GM21360 (cell line): ENCODE measurements around the gene PTPRJ.

Experiments
- ATAC-seq: cut with Tn5 transposase; IDR thresholded peaks from one replicate; pipeline ENCODE4 v1.9.1; 2021; ENCODE audit warnings: mild to moderate bottlenecking, moderate library complexity; ENCODE audit not compliant: unreplicated experiment

Gene PTPRJ

GRCh38 chr11:48056325-48057183, 76.2 kb downstream of the PTPRJ start:
- ATAC-seq = no peak

DNA sequence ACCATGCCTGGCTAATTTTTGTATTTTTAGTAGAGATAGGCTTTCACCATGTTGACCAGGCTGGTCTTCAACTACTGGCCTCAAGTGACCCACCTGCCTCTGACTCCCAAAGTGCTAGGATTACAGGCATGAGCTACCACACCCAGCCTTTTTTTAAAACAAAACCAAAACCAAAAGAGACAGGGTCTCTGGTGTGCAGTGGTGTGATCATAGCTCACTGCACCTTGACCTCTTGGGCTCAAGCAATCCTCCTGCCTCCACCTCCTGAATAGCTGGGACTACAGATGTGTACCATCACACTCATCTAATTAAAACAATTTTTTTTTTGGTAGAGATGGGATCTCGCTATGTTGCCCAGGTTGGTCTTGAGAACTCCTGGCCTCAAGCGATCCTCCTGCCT, 77.7 kb downstream of the PTPRJ start:
- no peak for ATAC-seq

GRCh38 chr11:48058788-48059187, 78.4 kb downstream of the PTPRJ start:
- ATAC-seq = no peak

GRCh38 chr11:48062649-48063048, 82.3 kb downstream of the PTPRJ start:
- ATAC-seq = no peak

- no peak for ATAC-seq
Measured at GRCh38 chr11:48063424-48063978, 83.1 kb downstream of the PTPRJ start.

DNA sequence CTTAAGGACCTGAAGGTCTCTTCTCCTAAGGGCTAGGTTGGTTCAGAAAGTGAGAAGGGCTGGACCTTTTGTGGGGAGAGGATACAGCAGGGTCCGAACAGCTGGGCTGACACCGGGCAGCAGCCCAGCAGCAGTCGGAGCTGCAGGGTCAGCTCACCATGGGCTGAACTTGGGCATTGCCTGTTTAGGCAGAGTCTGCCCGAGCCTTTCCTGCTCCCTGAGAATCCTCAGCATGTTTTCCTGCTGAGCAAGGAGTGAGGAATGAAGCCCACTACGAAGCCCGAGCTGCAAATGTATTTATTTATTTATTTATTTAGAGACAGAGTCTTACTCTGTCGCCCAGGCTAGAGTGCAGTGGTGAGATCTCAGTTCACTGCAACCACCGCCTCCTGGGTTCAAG, 83.9 kb downstream of the PTPRJ start:
- no peak for ATAC-seq

GRCh38 chr11:48066881-48067800, 86.8 kb downstream of the PTPRJ start:
- ATAC-seq = no peak

DNA sequence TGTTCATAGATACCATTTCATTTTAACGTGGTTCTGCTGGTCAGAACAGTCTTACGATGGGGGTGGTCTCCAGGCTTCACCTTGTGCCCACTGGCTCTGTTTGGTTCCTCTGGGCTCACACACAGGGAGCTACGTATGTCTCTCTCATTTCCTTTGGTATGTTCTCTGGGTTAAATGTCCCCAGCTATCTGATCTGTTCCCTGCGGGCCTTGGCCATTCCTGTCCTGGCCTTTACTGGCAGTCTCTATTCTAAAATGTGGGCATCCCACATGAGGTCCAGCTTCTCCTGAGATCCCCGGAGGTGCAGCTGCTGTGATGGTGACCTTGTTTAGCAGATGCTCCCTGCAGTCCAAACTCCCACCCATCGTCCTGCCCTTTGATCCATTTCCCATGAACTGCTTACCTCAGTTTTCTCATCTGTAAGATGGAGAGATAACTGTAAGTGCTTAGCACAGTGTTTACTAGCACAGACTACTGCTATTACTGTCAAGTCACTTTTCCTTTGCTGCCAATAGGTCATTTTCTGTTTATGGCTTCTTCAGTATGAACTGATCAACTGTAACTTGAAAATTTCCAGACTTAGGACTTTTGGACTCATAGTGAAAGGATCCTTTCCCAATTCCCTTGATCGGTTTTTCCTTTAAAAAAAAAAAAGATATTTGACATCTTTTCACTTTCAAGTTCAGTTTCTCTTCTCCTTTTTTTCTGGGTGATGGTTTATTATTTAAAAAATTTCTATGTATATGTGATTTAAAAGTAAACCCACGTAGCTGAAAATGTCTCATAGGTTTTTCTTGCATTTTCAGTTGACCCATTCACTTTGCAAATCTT, 92.9 kb downstream of the PTPRJ start:
- ATAC-seq = no peak

- no peak for ATAC-seq
Measured at GRCh38 chr11:48074425-48075181, 94.2 kb downstream of the PTPRJ start.

DNA sequence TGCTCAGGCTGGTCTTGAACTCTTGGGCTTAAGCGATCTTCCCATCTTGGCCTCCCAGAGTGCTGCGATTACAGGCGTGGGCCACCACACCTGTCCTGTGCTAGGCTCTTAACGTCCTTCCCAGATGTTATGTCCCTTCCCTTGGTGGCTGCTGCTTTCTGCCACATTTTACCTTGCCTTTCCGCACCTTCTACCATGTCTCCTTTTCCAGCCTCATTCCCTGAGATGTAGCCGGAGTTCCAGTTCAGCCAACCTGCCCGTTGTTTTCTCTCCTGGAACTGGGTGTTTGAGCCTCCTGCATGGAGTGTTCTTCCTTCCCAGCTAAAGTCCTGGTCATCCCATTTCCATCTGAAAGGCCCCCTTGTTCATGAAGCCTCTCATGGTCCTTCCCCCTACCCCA, 95.3 kb downstream of the PTPRJ start:
- no peak for ATAC-seq

GRCh38 chr11:48077251-48077650, 96.9 kb downstream of the PTPRJ start:
- ATAC-seq = no peak

GRCh38 chr11:48078689-48079088, 98.3 kb downstream of the PTPRJ start:
- ATAC-seq = no peak

DNA sequence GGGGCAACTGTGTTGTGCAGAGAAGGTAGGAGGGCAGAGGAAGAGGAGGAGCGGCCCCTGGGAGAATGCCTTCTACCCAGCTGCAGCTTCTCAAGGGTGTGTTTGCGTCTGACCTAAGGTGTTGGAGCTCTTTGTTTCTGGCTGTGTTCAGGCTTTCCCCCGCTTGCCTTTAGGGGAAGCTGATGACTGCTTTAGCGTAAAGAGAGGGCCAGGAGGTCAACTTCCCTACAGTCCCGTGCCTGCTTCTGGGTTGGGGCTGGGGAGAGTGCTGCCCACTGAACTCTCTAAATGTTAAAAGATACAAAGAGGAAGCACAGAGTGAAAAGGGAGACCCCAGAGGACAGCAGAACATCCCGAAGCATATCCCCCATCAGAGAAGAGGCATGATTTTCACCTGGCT, 99.2 kb downstream of the PTPRJ start:
- ATAC-seq = no peak

DNA sequence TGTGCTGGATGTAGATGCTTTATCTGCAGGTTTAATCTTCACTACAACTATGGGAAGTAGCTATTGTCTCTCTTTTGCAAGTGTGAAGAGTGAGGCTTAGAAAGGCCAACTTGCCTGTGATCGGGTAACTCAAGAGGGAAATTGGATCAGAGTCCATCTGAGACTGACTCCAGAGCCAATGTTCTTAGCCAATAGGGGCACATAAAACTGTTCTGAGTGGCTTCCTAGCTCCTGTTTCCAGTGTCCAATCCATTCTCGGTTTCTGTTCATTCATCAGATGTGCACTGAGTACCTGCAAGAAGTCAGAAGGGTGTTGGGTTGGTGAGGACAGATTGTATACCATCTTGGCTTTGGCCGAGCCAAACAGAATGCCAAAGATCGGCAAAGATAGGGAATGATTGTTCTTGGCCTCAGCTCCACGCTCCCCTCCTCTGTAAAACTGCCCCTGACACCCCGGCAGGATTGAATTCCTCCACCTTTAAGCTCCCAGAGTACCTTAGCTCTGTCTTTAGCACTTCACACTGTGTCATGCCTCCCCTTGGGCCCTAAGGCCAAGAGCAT, 100.0 kb downstream of the PTPRJ start:
- no peak for ATAC-seq

- ATAC-seq = no peak
Measured at GRCh38 chr11:48081151-48082010, 101.0 kb downstream of the PTPRJ start.

DNA sequence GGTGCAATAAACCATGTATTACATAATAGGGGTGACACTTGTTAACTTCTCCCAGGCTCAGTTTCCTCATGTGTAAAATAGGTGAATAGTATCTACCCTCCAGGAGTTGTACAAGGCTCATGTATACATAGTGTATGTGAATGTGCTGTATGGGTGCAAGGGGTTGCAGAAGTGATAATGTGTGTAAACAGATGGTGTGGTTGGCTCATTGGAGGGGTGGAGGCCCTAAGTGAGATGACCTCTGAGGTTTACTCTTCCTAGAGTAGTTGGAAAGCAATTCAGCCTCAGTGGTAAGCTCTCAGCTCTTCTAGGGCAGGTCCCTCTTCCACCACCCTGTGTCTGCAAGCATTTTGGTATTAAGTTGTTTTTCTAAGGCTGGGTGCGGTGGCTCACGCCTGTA, 102.4 kb downstream of the PTPRJ start:
- ATAC-seq = no peak

DNA sequence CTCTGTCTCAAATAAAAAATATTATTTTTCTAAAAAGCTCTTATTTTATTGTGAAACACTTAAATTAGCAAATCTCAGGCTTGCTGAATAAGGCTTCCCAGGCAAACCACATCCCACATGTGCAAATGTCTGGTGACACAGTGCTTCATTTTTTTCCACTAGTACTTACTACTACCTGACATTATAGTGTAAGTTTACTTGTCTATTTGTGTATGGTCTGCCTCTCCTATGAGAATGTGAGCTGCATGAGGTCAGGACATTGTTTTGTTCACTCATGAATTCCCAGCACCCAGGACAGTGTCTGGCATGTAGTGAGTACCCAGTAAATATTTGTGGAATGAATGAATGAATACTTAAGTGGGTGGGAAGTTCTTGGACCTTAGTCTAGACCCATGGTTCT, 103.1 kb downstream of the PTPRJ start:
- no peak for ATAC-seq

DNA sequence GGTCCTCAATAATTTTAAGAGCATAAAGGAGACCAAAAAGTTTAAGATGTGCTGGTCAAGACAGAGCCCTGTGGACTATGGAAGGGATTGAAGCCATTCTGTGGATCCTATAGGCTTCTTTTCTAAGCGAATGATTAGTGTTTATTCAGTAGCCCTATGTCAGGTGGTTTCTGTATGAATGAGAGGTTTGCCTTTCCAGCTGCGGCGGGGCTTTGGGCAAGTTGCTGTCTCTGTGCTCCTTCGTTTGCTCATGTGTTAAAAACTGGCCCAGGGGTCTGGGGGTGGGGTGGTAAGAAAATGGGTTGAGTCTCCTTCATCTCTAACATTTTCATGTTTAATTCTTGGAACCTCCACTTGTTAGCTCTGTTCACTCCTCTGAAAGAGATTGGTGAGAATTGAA, 105.3 kb downstream of the PTPRJ start:
- ATAC-seq = no peak

GRCh38 chr11:48087422-48087821, 107.1 kb downstream of the PTPRJ start:
- no peak for ATAC-seq
